GM21515 (cell line): Measurements from ENCODE around the gene NLGN2.
A peak's percentile ranks its signal among the peaks of the same experiment; 100 is the strongest.
"Not testable (repeated sequence)": the region's sequence is repeated elsewhere in the genome, so short reads cannot be mapped to it uniquely, and the experiment has no call there.

Source experiments
- ATAC-seq: cut with Tn5 transposase; IDR thresholded peaks from one replicate; pipeline ENCODE4 v1.9.1; 2021; ENCODE audit not compliant: unreplicated experiment

Gene NLGN2

GRCh38 chr17:7407485-7408251 is at the start of gene NLGN2:
Gene NLGN2, plus strand, starts transcription at chr17:7407845. Its CDS starts 411 bp downstream, at chr17:7408256.
- ATAC-seq = no peak

GRCh38 chr17:7361906-7362305 is 45.7 kb upstream of the NLGN2 start:
- no peak for ATAC-seq

DNA sequence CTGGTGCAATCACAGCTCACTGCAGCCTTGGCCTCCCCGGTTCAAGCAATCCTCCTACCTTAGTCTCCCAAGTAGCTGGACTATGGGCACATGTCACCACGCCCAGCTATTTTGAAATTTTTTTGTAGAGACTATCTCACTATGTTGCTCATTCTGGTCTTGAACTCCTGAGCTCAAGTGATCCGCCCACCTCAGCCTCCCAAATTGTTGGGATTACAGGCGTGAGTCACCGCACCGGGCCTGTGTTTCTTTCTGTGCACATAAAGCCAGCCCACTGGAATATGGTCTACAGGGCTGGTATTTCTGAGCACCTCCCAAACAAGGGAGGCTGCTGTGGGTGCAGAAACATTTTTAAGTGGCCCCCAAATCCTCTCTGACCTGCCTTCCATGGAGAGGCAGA is 44.3 kb upstream of the NLGN2 start:
- no peak for ATAC-seq

DNA sequence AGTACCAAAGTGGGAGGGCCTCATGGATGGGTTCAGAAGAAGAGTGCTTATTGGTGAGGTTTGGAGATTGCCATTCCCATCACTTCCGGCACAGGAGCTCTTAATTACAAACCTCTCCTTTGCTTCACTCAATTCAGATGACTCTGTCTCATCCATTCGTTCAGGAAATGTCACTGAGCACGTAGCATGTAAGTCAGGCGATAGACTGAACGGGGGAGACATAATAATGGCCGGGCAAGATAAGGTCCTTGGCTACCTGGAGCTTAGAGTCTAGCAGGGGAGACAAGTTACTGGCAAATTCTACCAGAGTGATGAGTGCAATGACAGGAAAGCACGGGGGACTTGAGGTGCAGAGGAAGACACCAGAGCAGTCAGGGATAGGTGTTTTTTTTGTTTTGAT is 41.7 kb upstream of the NLGN2 start:
- not testable (repeated sequence) for ATAC-seq

GRCh38 chr17:7367083-7367482 is 40.6 kb upstream of the NLGN2 start:
- ATAC-seq = no peak

DNA sequence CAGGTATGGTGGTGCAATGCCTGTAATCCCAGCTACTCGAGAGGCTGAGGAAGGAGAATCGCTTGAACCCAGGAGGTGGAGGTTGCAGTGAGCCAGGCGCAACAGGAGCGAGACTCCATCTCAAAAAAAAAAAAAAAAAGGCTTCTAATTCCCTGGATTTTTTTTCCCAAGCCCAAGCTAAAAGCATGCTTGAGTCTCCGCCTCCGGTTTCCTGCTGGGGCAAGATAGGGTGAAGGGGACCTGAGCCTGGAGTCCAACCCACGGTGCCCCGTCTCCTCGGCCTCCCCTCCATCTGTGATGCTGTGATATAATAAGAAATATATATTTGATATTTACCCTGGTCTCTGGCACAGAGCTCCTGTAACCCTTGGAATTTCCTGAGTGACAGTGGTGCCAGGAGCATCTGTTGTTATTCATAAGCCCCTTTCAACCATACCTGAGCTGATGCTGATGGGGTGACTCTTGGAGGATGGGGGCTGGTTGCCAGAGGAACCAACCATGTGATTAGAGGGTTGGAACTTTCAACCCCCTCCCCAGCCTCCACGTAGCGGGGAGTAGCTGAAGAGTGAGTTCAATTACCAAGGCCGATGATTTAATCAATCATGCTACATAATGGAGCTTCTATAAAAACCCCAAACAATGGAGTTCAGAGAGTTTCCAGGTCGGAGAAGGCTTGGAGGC is 39.6 kb upstream of the NLGN2 start:
- no peak for ATAC-seq

DNA sequence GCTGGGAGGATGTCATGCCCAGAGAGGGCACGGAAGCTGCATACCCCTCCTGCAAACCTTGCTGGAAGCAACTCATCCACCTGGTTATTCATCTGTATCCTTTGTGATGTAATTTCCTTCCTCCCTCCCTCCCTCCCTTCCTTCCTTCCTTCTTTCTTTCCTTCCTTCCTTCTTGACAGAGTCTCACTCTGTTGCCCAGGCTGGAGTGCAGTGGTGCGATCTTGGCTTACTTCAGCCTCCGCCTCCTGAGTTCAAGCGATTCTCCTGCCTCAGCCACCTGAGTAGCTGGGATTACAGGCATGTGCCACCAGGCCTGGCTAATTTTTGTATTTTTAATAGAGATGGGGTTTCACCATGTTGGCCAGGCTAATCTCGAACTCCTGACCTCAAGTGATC is 39.0 kb upstream of the NLGN2 start:
- ATAC-seq = not testable (repeated sequence)

GRCh38 chr17:7369825-7370224 is 37.8 kb upstream of the NLGN2 start:
- no peak for ATAC-seq

GRCh38 chr17:7370853-7371252 is 36.8 kb upstream of the NLGN2 start:
- ATAC-seq = no peak

- no peak for ATAC-seq
Observed at GRCh38 chr17:7374353-7374752, 33.3 kb upstream of the NLGN2 start.

- no peak for ATAC-seq
Observed at GRCh38 chr17:7379134-7379533, 28.5 kb upstream of the NLGN2 start.

DNA sequence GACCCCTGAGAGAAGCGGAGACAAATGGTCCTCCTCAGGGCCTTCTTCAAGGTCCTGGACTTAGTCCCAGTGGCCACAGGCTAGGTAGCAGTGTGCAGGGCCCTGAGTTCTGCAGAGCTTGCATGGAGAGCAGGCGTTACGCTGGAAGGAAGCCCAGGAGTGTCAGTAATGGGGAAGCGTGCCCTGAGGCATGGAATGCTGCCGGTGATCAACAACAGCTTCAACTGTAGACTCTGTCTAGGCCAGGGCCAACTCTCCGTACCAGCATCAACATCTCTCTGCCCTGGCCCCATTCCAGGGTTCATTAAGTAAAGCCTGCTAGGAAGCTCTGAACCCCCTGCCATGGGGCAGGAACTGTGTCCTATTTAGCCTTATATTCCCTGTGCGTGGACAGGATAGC is 27.3 kb upstream of the NLGN2 start:
- no peak for ATAC-seq

DNA sequence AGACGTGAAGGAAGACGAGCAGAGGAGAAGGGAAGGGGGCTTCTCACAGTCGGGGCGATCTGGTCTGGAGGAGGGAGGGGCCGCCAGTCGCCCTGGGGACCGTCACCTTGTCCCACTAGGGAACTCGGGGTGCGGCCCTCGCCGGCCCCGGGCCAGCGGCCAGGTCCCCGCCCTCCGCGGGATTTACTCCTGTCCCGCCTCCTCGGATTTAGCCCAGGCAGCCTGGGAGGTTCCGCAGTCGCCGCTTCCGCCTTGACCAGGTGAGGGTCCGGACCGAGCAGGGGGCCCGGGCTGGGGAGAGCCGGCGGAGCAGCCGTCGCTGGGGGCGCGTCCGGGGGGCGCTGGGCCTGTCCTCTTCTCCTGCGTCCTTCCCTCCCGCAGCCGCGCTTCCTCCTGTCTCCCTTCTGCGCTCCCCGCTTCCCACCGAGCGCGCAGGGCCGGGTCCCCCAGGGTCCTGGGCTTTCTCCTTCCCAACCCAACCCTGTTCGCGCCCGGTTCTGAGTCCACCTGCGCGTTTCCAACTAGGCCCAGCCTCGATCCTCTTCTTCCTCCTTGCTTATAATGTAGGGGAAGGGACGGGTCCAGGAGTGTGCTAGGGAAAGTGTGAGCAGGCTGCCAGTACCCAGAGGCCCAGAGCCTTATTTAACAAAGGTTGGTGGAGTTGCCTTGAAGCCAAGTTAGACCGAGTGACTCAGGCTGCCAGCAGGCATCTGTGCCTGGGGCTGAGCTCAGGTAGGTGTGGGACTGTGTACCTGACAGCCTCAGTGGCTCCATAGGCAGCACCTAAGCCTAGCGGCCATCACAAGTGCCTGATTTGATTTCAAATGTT is 26.6 kb upstream of the NLGN2 start, which contains the start of gene TNK1:
TSS of gene TNK1 (plus strand) at position 235 of the 829 bp plus-strand sequence. CDS start 1,838 bp downstream, outside the sequence.
- no peak for ATAC-seq

- ATAC-seq = no peak
Observed at GRCh38 chr17:7382901-7383300, 24.7 kb upstream of the NLGN2 start.

- ATAC-seq = no peak
Observed at GRCh38 chr17:7383371-7383741, 24.3 kb upstream of the NLGN2 start.

- ATAC-seq = peak; percentile 74
Observed at GRCh38 chr17:7383742-7384488, 23.7 kb upstream of the NLGN2 start.

- no peak for ATAC-seq
Observed at GRCh38 chr17:7384489-7385081, 23.1 kb upstream of the NLGN2 start.

DNA sequence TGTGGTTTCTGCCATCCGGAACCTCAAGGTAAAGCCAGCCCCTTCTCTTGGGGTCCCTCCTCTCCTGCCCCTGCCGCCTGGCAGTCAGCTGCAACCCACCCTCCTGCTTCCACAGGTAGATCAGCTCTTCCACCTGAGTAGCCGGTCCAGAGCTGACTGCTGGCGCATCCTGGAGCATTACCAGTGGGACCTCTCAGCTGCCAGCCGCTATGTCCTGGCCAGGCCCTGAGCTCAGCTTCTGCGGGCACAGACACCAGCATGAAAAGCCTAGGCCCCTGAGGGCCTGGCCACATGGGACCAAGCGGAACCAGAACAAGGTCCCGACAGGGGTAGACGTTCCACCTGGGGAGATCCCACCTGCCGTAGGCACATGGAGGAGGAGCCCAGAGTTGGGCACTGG is 18.8 kb upstream of the NLGN2 start:
- ATAC-seq = no peak

DNA sequence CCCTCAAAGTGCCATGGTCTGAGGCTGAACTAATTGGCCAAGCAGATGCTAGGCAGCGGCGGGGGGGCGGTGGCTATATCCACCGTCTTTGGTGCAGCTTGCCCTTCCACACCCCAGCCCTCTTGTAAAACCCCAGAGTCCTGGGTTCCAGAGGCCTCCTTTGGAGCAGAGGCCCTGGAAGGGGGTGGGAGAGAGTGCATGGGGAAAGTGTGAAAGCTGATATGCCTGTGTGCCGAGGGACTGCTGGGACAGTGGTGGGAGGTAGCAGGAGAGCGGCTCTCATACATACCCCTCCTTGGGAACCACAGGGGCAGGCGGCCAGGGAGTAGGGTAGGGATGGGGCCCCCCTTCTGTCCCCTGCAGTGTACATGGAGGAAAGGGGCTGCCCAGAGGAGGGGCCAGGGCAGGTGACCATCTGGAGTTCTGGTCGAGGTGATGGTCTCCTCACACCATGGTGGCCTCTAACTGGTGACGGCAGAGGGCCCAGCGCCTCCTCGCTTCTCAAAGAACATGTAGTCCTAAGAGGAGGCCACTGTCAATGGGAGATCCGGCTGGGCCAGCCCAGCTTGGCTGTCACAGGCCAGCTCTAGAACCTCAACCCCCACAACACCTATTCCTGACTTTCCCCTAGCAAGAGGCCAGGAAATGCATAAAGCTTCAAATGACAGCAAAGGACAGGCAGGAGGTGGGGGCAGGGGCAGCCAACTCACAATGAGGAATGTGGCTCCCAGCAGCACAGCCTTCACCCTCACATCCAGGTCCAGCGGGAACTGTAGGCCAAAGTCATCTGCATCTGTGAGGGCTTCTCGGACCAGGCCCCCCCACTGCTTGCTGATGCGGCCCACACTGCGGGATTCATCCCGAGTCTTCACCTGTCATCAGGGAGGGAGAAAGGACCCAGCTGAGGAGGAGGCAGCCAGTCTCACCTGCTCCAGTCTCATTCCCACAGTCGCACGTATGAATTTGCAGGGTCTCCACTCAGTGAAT is 17.4 kb upstream of the NLGN2 start:
- ATAC-seq = no peak
